Measurements from ENCODE around the gene SCAF4.

SCAF4 gene

DNA sequence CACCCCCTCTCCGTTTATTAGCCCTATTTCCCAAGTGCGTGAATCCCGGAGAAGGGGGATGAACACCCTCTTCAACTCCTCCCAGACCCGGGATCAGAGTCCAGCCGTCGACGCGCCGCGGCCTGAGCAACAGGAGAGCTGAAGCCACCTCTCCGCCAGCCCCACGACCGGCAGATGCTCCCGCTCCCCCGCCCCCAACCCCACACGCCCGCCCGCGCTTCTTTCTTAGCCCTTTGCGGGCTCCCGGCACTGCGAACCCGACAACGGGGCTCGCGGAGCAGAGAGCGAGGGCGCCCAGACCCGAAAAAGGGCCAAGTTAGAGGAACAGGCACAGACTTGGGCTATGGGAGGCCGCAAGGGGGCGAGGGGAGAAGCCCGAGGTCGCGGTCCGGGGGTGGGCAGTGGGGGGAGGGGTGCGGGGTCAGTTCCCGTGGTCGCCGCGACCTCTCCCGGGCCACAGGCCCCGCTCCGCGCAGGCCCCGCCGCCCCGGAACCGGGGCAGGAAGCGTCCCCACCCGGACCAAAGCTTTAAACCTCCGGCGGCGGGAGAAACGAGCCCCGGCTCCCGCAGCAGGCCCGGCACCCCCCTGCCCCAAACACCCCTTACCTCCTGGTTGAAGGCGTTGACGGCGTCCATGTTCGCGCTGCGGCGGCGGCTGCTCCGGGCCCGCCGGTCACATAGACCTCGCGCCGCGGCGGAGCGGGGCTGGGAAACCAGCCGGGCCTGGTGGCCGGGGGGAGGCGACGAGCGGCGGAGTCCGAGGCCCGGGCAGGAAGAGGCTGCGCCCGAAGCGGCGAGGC, 662 bp downstream of the SCAF4 start:
- peak overlapping the region; percentile 76 for H3K27ac ChIP-seq (ENCODE audit: low read depth, low read length, poor library complexity, severe bottlenecking)
- 0 out of 2 replicates have a peak, but pooled peaks cover 5% of the 10 kb centered on the region for H4K20me1 ChIP-seq (ENCODE audit: insufficient read depth, low read length)
- no peaks in the 10 kb centered on the region for H3F3A ChIP-seq (ENCODE audit: insufficient read depth, low read length)
- H2AFZ ChIP-seq (ENCODE audit: low read length) = no peak overlapping the region
- peaks cover 55% of the 10 kb centered on the region for H3K79me2 ChIP-seq (ENCODE audit: insufficient read depth, low read length)
- no peaks in the 10 kb centered on the region for H3K9me3 ChIP-seq (ENCODE audit: low read length)
- H3K36me3 ChIP-seq (ENCODE audit: insufficient read depth, low read length) = peaks cover 28% of the 10 kb centered on the region
- peak overlapping the region; percentile 100 for H3K4me3 ChIP-seq (ENCODE audit: low read depth, low read length, poor library complexity, severe bottlenecking)
- H3K9ac ChIP-seq (ENCODE audit: low read length) = peak overlapping the region; percentile 100
- H3K4me1 ChIP-seq (ENCODE audit: insufficient read depth, low read length, severe bottlenecking) = peaks cover 59% of the 10 kb centered on the region
- H3K4me2 ChIP-seq (ENCODE audit: low read length) = peak overlapping the region; percentile 98
- no peaks in the 10 kb centered on the region for H3K27me3 ChIP-seq (ENCODE audit: insufficient read depth, low read length)
- no peaks in the 10 kb centered on the region for H3K9me2 ChIP-seq (ENCODE audit: low read depth, low read length)
- no peak for TF ChIP-seq EZH2 (IDR thresholded peaks at IDR 0.05; ENCODE audit: borderline replicate concordance, low read length)
- TF ChIP-seq, protein P1, sequence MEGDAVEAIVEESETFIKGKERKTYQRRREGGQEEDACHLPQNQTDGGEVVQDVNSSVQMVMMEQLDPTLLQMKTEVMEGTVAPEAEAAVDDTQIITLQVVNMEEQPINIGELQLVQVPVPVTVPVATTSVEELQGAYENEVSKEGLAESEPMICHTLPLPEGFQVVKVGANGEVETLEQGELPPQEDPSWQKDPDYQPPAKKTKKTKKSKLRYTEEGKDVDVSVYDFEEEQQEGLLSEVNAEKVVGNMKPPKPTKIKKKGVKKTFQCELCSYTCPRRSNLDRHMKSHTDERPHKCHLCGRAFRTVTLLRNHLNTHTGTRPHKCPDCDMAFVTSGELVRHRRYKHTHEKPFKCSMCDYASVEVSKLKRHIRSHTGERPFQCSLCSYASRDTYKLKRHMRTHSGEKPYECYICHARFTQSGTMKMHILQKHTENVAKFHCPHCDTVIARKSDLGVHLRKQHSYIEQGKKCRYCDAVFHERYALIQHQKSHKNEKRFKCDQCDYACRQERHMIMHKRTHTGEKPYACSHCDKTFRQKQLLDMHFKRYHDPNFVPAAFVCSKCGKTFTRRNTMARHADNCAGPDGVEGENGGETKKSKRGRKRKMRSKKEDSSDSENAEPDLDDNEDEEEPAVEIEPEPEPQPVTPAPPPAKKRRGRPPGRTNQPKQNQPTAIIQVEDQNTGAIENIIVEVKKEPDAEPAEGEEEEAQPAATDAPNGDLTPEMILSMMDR (IDR thresholded peaks at IDR 0.05; ENCODE audit: low read length) = peak; percentile 9; the same call in 1 of the 2 replicates

DNA sequence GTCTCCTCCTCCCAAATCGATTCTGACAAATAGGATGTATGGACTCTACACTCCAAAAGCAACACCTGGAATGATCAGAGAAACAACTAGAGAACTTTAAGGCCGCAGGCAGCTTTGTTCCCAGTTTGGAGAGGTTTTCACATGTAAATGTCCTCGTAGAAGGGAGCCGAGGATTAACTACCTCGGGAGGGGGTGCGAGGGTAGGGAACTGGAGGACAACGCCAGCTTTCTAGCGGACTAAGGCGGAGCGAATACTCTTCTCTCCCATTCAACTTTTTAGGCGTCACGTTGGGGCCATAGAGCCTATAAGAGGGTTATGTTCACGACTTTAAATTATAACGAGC, 1.2 kb downstream of the SCAF4 start:
- Histone ChIP-seq H3K36me3 (ENCODE audit: insufficient read depth, low read length) (peaks cover 30% of the 10 kb centered on the region), H3K4me3 (ENCODE audit: low read depth, low read length, poor library complexity, severe bottlenecking) (peak overlapping the region; percentile 100), H3K27ac (ENCODE audit: low read depth, low read length, poor library complexity, severe bottlenecking) (peak overlapping the region; percentile 76), H3F3A (ENCODE audit: insufficient read depth, low read length) (no peaks in the 10 kb centered on the region), H3K9me3 (ENCODE audit: low read length) (no peaks in the 10 kb centered on the region), H4K20me1 (ENCODE audit: insufficient read depth, low read length) (0 out of 2 replicates have a peak, but pooled peaks cover 5% of the 10 kb centered on the region), H3K79me2 (ENCODE audit: insufficient read depth, low read length) (peaks cover 61% of the 10 kb centered on the region), H3K9me2 (ENCODE audit: low read depth, low read length) (no peaks in the 10 kb centered on the region), H2AFZ (ENCODE audit: low read length) (no peak overlapping the region), H3K4me2 (ENCODE audit: low read length) (peak overlapping the region; percentile 98), H3K4me1 (ENCODE audit: insufficient read depth, low read length, severe bottlenecking) (peaks cover 56% of the 10 kb centered on the region), H3K9ac (ENCODE audit: low read length) (peak overlapping the region; percentile 100), H3K27me3 (ENCODE audit: insufficient read depth, low read length) (no peaks in the 10 kb centered on the region)
- TF ChIP-seq, protein P1 (IDR thresholded peaks at IDR 0.05; ENCODE audit: low read length) = no peak
- no peak for TF ChIP-seq EZH2 (IDR thresholded peaks at IDR 0.05; ENCODE audit: borderline replicate concordance, low read length)

DNA sequence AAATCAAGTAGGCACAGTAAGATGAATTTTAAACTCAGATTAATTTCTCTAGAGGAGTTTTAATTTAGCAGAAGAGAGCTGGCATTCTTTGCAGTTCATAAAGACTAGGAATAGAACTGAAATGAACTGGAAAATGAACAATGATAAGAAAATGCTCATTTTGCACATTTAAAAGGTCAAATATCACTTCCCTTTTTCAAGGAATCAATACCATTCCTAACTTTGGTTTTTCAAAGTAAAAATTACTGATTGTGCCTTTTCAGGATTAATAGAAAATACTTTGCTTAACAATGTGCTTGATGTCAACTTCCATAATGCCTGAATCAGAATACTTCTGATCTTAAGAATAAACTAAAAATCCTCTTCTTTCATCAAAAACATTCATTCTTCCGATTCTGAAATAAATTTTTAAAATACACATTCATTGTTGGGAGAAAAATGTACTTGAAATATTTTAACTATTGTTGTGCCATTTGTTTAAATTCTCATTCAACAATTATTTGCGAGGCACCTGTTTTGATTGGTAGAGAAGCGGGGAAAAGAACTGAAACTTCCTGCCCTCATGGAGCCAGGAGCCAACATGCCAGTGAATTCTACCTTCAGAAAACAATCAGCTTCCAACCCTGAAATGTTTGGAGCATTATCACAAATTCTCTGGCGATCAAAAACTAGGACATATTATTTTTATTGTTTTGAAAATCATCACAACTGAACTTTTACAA, 2.1 kb downstream of the SCAF4 start:
- H3K79me2 ChIP-seq (ENCODE audit: insufficient read depth, low read length) = peaks cover 70% of the 10 kb centered on the region
- peak overlapping the region; percentile 98 for H3K4me2 ChIP-seq (ENCODE audit: low read length)
- H3K4me3 ChIP-seq (ENCODE audit: low read depth, low read length, poor library complexity, severe bottlenecking) = peak overlapping the region; percentile 100
- H3K27me3 ChIP-seq (ENCODE audit: insufficient read depth, low read length) = no peaks in the 10 kb centered on the region
- no peak overlapping the region for H2AFZ ChIP-seq (ENCODE audit: low read length)
- peaks cover 6% of the 10 kb centered on the region; the same call in 1 of the 2 replicates for H4K20me1 ChIP-seq (ENCODE audit: insufficient read depth, low read length)
- peaks cover 48% of the 10 kb centered on the region for H3K4me1 ChIP-seq (ENCODE audit: insufficient read depth, low read length, severe bottlenecking)
- no peaks in the 10 kb centered on the region for H3F3A ChIP-seq (ENCODE audit: insufficient read depth, low read length)
- H3K27ac ChIP-seq (ENCODE audit: low read depth, low read length, poor library complexity, severe bottlenecking) = no peak overlapping the region
- peak overlapping the region; percentile 100 for H3K9ac ChIP-seq (ENCODE audit: low read length)
- no peaks in the 10 kb centered on the region for H3K9me2 ChIP-seq (ENCODE audit: low read depth, low read length)
- H3K36me3 ChIP-seq (ENCODE audit: insufficient read depth, low read length) = peaks cover 39% of the 10 kb centered on the region
- TF ChIP-seq EZH2 (IDR thresholded peaks at IDR 0.05; ENCODE audit: borderline replicate concordance, low read length) = no peak
- TF ChIP-seq, protein P1 (IDR thresholded peaks at IDR 0.05; ENCODE audit: low read length) = no peak
- H3K9me3 ChIP-seq (ENCODE audit: low read length) = no peaks in the 10 kb centered on the region
